ENCODE measurements around the gene COQ3.

DNA sequence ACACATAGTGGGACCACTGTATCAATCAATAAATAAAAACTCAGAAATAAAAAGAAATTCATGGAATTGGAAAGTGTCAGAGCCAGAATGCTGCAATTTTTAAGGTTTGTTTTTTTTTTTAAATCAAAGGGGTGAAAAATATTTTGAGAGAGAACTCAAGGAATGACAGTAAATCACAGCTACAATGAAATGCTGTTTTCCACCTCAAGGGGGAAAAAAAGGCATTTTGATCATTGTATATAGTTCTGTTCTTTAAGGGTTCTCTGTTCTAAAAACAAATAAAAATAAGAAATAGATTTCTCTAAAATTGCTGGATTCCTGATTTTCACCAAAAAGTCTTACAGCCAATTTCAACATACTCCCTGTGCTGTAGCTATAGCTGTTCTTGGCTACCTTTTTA, 69.0 kb downstream of the COQ3 start:
- TF ChIP-seq POLR2AphosphoS5 (IDR thresholded peaks at IDR 0.05) (no peak), POLR2A (IDR thresholded peaks at IDR 0.05) (no peak)
- TF ChIP-seq, protein P1, sequence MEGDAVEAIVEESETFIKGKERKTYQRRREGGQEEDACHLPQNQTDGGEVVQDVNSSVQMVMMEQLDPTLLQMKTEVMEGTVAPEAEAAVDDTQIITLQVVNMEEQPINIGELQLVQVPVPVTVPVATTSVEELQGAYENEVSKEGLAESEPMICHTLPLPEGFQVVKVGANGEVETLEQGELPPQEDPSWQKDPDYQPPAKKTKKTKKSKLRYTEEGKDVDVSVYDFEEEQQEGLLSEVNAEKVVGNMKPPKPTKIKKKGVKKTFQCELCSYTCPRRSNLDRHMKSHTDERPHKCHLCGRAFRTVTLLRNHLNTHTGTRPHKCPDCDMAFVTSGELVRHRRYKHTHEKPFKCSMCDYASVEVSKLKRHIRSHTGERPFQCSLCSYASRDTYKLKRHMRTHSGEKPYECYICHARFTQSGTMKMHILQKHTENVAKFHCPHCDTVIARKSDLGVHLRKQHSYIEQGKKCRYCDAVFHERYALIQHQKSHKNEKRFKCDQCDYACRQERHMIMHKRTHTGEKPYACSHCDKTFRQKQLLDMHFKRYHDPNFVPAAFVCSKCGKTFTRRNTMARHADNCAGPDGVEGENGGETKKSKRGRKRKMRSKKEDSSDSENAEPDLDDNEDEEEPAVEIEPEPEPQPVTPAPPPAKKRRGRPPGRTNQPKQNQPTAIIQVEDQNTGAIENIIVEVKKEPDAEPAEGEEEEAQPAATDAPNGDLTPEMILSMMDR (IDR thresholded peaks at IDR 0.05): no peak
